GM06990 (cell line): ENCODE data around the gene BICC1.

Experiments
- DNase-seq: peaks from one replicate; pipeline ENCODE4 v3.0.0-alpha.2; 2011; ENCODE audit not compliant: insufficient read length; ENCODE audit errors: extremely low read depth
- H3K27me3 ChIP-seq: replicated peaks from 2 replicates; pipeline ENCODE4 v1.6.0; 2011; ENCODE audit warnings: low read length; ENCODE audit not compliant: control insufficient read depth, insufficient read depth
- H3K36me3 ChIP-seq: 2 replicates; pipeline ENCODE4 v1.5.1; 2011; ENCODE audit warnings: low read length; ENCODE audit not compliant: control insufficient read depth, insufficient read depth
- H3K4me3 ChIP-seq: replicated peaks from 2 replicates; pipeline ENCODE4 v1.5.1; 2011; ENCODE audit warnings: low read depth, mild to moderate bottlenecking, control low read depth, low read length
- TF ChIP-seq, protein P1 (sequence below): IDR thresholded peaks from 2 replicates; pipeline ENCODE4 v1.5.1; 2011; ENCODE audit warnings: low read length, control low read depth, mild to moderate bottlenecking, inconsistent platforms; ENCODE audit not compliant: insufficient read depth, poor library complexity, severe bottlenecking

Gene BICC1

DNA sequence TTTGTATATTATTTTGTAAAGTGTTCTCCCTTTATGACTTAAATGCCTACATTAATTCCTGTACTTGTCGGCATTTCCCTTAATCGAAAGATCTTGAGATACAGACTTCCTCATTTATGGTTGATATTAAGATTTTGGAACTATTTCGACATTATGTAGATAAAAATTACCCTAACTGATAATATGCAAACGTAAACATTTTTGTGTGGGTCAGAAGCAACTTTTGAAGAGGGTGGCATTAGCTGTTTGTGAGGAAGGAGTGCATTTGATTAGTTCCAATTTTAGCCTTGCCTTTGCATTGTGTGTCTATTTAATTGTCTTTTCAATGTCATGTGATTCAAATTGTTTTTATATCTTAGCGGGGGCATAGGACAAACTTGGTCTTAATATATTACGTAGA lies 114.7 kb downstream of the BICC1 start:
- no peaks in the 10 kb centered on the region for H3K36me3 ChIP-seq
- no peak for DNase-seq
- no peak overlapping the region for H3K4me3 ChIP-seq
- no peaks in the 10 kb centered on the region for H3K27me3 ChIP-seq
- TF ChIP-seq, protein P1, sequence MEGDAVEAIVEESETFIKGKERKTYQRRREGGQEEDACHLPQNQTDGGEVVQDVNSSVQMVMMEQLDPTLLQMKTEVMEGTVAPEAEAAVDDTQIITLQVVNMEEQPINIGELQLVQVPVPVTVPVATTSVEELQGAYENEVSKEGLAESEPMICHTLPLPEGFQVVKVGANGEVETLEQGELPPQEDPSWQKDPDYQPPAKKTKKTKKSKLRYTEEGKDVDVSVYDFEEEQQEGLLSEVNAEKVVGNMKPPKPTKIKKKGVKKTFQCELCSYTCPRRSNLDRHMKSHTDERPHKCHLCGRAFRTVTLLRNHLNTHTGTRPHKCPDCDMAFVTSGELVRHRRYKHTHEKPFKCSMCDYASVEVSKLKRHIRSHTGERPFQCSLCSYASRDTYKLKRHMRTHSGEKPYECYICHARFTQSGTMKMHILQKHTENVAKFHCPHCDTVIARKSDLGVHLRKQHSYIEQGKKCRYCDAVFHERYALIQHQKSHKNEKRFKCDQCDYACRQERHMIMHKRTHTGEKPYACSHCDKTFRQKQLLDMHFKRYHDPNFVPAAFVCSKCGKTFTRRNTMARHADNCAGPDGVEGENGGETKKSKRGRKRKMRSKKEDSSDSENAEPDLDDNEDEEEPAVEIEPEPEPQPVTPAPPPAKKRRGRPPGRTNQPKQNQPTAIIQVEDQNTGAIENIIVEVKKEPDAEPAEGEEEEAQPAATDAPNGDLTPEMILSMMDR, result no peak

DNA sequence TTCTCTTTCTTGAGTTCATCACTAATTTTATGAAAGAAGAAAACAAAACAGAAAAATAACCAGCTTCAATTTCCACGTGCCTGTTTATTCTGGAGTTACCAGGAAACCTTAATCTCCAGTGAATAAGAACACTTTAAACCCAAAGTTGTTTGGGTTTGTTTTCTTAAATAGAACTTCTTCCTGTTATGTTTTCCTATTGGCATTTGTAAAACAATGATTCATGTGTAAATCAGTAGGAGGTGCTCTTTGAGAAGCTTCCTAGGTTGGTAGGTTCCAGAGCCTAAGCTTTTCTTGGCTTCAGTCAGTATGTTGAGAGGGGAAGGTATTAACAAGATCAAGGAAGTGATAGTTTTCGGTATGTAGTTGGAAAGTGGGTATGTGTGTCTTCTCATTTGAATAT lies 119.0 kb downstream of the BICC1 start:
- Histone ChIP-seq H3K4me3 (no peak overlapping the region), H3K27me3 (no peaks in the 10 kb centered on the region), H3K36me3 (no peaks in the 10 kb centered on the region)
- TF ChIP-seq, protein P1, result no peak
- DNase-seq, result no peak

DNA sequence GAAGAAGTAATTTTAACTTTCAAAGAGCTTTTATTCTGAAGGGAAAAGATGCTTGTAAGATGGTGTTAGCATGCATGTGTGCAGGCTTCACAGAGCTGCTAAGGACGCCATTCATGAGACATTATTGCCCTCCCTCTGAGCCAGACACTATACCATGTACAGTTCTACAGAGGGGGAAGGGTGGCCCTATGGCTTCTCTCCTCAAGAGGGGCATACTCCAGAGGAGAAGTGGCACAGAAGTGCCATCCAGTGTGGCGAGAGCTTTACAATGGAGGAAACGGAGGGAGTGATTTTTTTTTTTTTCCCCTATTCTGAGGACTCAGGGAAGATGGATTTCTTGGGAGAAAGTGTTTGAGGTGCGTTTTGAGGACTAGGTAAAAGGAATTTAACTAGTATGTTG lies 119.5 kb downstream of the BICC1 start:
- Histone ChIP-seq H3K36me3 (no peaks in the 10 kb centered on the region), H3K27me3 (no peaks in the 10 kb centered on the region), H3K4me3 (no peak overlapping the region)
- no peak for DNase-seq
- TF ChIP-seq, protein P1, result no peak

DNA sequence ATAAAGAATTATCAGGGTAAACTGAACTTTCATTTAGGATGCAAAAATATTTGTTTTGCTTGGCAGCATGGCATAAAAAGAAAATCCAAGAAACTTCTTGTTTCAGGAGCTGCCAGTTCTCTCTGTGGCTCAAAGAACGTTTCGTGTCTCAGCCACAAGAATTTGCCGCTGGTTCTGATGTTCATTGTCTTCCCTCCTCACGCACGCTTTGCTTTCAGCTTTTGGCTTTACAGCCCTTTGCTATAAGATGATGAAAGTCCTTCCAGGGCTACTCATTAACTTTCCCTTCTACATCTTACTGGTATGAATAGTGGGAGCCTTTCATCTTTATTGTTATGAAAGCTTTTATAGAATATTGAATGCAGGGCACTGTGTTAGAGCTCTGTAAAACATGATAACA lies 124.7 kb downstream of the BICC1 start:
- TF ChIP-seq, protein P1, result no peak
- Histone ChIP-seq H3K4me3 (no peak overlapping the region), H3K36me3 (no peaks in the 10 kb centered on the region), H3K27me3 (no peaks in the 10 kb centered on the region)
- DNase-seq, result no peak

GRCh38 chr10:58638388-58638787 lies 125.7 kb downstream of the BICC1 start:
- Histone ChIP-seq H3K27me3 (no peaks in the 10 kb centered on the region), H3K4me3 (no peak overlapping the region), H3K36me3 (no peaks in the 10 kb centered on the region)
- no peak for DNase-seq
- TF ChIP-seq, protein P1, result no peak

GRCh38 chr10:58641095-58641531 lies 128.4 kb downstream of the BICC1 start:
- TF ChIP-seq, protein P1, result no peak
- H3K36me3 ChIP-seq, result no peaks in the 10 kb centered on the region
- DNase-seq, result no peak
- no peaks in the 10 kb centered on the region for H3K27me3 ChIP-seq
- H3K4me3 ChIP-seq, result no peak overlapping the region
